Pancreas (tissue), 10 donors: ENCODE data around the gene EMX1. TPM values are rescaled to one million over a fixed set of nuclear protein-coding genes. Genes with fewer than 3 reads are reported as not detected.

ENCODE experiments used
- ATAC-seq, 4 donors: fragments of 200-7000 bp; cut with Tn5 transposase; one replicate each; pipeline versions ENCODE4 v1.8.0 to v1.9.1; 2020; ENCODE audit warnings: mild to moderate bottlenecking in 4 of 4, moderate library complexity in 4 of 4
- DNase-seq, 6 donors: peaks; one replicate each; pipeline ENCODE4 v3.0.0-alpha.2; 2020
- FAIRE-seq: peaks from 2 replicates; lab custom pipeline; 2012; peaks lifted over from hg19 to GRCh38; lab: Jason Lieb, UNC
- H3K27ac ChIP-seq, 4 donors: fragments of 200-600 bp; sonication (generic); 1 replicate in 3 of 4; 2 replicates in 1 of 4; pipeline versions ENCODE4 v1.5.0 to v1.8.0; 2020
- H3K27me3 ChIP-seq, 4 donors: fragments of 200-600 bp; one replicate each; pipeline ENCODE4 v1.8.0; 2021
- H3K36me3 ChIP-seq, 3 donors: fragments of 200-600 bp; sonication (generic) in 1 of 3; one replicate each; pipeline versions ENCODE4 v1.5.0 to v1.8.0; 2020 to 2021
- H3K4me1 ChIP-seq, 3 donors: fragments of 200-600 bp; one replicate each; pipeline ENCODE4 v1.8.0; 2021
- H3K4me3 ChIP-seq, 4 donors: fragments of 200-600 bp; sonication (generic) in 2 of 4; one replicate each; pipeline versions ENCODE4 v1.5.0 to v1.8.0; 2020 to 2021
- H3K9me3 ChIP-seq, 4 donors: fragments of 200-600 bp; one replicate each; pipeline ENCODE4 v1.8.0; 2021
- WGBS, 2 donors: extraction: QIAGEN DNeasy Blood & Tissue Kit; methylation state at CpG; one replicate each; pipeline ENCODE4 v1.1.7; 2013; 5-methylcytosine and 5-hydroxymethylcytosine counted together
- intact Hi-C, 3 donors: fragments of 100-400 bp; cut with DNase I; formaldehyde crosslinking; loops; one replicate each; pipeline versions ENCODE4 v1.11.1 to v1.14.2; 2022
- polyA plus RNA-seq, 2 donors: library from polyadenylated mRNA; stranded (reverse); fragments of 200-250 nt; gene quantifications; one replicate each; pipeline ENCODE4 v1.2.3, GENCODE V29; 2013
- total RNA-seq, 6 donors: library from RNA; stranded (reverse); fragmentation: NEBNext Ultra II Directional in 4 of 6; extraction: Animal tissue kit (Norgen Biotek cat#: 25700) in 4 of 6; gene quantifications; one replicate each; pipeline versions ENCODE4 v1.2.1 to v1.2.4, GENCODE V29; 2021 to 2023
- TF ChIP-seq, protein P1 (sequence below), 4 donors: fragments of 200-600 bp; sonication (generic) in 3 of 4; IDR thresholded peaks; one replicate each; pipeline versions ENCODE4 v1.5.0 to v1.8.0; 2021; ENCODE audit warnings: antibody characterized with exemption in 4 of 4
- donor health status: healthy with polysubstance abuse.
- donor health status: DM: no; HTN: no; CAD: no; lungs with moderate emphysema.
- donor health status: DM: no; HTN: no; CAD: no.
- donor health status: control.
- donor health status: control.
- donor health status: Bipolar disorder and iron deficiency.
- donor health status: DM: yes; HTN: yes; CAD: no.
- donor health status: DM: no; HTN: no; CAD: no.
- donor health status: DM: no; HTN: no; CAD: no.
- donor health status: DM: yes; HTN: yes; CAD: no.

EMX1 gene
- total and polyA plus RNA-seq, 8 donors = 0.13 to 0.37 (median 0.28) TPM; not detected in 1

DNA sequence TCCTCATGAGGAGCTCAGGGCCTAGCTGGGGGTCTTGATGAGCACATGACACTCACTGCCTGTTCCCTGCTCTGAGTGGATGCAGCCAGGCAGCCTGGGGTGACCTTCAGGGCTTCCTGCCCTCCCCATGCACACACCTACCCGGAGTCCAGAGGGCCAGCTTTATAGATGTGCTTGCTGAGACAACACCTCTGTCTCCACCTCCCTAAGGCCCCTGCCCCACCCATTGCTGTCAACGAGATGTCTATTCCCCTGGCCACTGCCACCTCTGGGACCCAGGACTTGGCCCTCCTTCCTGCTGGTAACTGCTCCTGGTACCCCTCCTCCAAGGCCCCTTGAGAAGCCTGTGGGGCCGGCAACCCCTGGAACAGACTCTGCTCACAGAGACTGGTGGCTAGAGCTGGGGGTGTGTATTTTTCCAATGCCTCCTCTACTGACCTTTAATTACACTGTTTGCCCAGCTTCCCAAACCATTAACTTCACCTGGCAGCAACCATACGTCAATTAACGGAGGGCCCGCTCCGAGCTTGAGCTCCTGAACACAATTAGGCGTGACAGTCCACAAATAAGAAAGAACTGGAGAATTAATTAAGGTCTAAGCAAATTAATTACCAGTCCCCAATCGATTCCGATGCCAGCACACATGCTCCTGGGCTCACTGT, 66.3 kb downstream of the EMX1 start:
- WGBS, 2 donors = 63 to 67% methylated on average over 10 of the region's 10 CpGs
- Histone ChIP-seq H3K27me3 (no peaks in the 10 kb centered on the region), H3K9me3 (no peaks in the 10 kb centered on the region), H3K36me3 (no peaks in the 10 kb centered on the region), H3K4me3 (no peak overlapping the region), H3K27ac (peak overlapping the region in 1 of 4 donors; percentile 5), H3K4me1 (no peaks in the 10 kb centered on the region)
- TF ChIP-seq, protein P1, sequence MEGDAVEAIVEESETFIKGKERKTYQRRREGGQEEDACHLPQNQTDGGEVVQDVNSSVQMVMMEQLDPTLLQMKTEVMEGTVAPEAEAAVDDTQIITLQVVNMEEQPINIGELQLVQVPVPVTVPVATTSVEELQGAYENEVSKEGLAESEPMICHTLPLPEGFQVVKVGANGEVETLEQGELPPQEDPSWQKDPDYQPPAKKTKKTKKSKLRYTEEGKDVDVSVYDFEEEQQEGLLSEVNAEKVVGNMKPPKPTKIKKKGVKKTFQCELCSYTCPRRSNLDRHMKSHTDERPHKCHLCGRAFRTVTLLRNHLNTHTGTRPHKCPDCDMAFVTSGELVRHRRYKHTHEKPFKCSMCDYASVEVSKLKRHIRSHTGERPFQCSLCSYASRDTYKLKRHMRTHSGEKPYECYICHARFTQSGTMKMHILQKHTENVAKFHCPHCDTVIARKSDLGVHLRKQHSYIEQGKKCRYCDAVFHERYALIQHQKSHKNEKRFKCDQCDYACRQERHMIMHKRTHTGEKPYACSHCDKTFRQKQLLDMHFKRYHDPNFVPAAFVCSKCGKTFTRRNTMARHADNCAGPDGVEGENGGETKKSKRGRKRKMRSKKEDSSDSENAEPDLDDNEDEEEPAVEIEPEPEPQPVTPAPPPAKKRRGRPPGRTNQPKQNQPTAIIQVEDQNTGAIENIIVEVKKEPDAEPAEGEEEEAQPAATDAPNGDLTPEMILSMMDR (IDR thresholded peaks at IDR 0.05) = no peak
- FAIRE-seq (no peak), DNase-seq (no peak), ATAC-seq (peak in 3 of 4 donors; percentile 16 to 72 (median 69))
- intact Hi-C loops = loop anchor here in 1 of 3 donors (10.0 kb wide), 1 partner anchor 101 kb away; no protein-coding TSS in a partner anchor

GRCh38 chr2:72984172-72984671, 66.9 kb downstream of the EMX1 start:
- H3K27me3 ChIP-seq = no peaks in the 10 kb centered on the region
- H3K4me3 ChIP-seq = no peak overlapping the region
- H3K36me3 ChIP-seq = no peaks in the 10 kb centered on the region
- TF ChIP-seq, protein P1 (IDR thresholded peaks at IDR 0.05) = no peak
- intact Hi-C loops = loop anchor here in 1 of 3 donors (10.0 kb wide), 1 partner anchor 101 kb away; no protein-coding TSS in a partner anchor
- ATAC-seq (peak in 2 of 4 donors; percentile 31 to 55), DNase-seq (no peak), FAIRE-seq (no peak)
- H3K4me1 ChIP-seq = no peaks in the 10 kb centered on the region
- 76 to 85% methylated on average over 7 of the region's 7 CpGs for WGBS, 2 donors
- peak overlapping the region in 1 of 4 donors; percentile 5 for H3K27ac ChIP-seq
- H3K9me3 ChIP-seq = no peaks in the 10 kb centered on the region

Other genes with a start within 250 kb of the EMX1 start
- gene EXOC6B, start 91.5 kb upstream of the EMX1 start, total RNA-seq = 10 to 100 TPM in 5 of 6 donors, 1 to 10 TPM in 1; 9.6 to 19.2 (median 12.4) TPM
- gene EXOC6B, start 91.5 kb upstream of the EMX1 start, polyA plus RNA-seq = 1 to 10 TPM; 2.4 to 4.0 TPM
- gene SPR, start 30.1 kb upstream of the EMX1 start, total RNA-seq = 10 to 100 TPM; 33.7 to 47.8 (median 38.7) TPM
- 10 to 100 TPM; 31.3 to 38.8 TPM for gene SPR, start 30.1 kb upstream of the EMX1 start, polyA plus RNA-seq
- 1 to 10 TPM; 2.6 to 8.4 (median 4.8) TPM for gene SFXN5, start 154.2 kb downstream of the EMX1 start, total RNA-seq
- gene SFXN5, start 154.2 kb downstream of the EMX1 start, polyA plus RNA-seq = 1 to 10 TPM; 5.3 to 7.0 TPM
- 10 to 100 TPM; 13.4 to 17.6 (median 16.2) TPM for gene RAB11FIP5, start 195.4 kb downstream of the EMX1 start, total RNA-seq
- gene RAB11FIP5, start 195.4 kb downstream of the EMX1 start, polyA plus RNA-seq = 10 to 100 TPM; 10.1 to 12.4 TPM